WTC11 (cell line): ENCODE measurements around the gene ZMYND12. TPM values are rescaled to one million over a fixed set of nuclear protein-coding genes. Genes with fewer than 3 reads are reported as not detected.

Source experiments
- ATAC-seq: fragments of 200-7000 bp; cut with Tn5 transposase; 2 replicates; pipeline ENCODE4 v1.10.0; 2021; ENCODE audit warnings: mild to moderate bottlenecking, moderate library complexity
- CTCF ChIA-PET: fragments of 300-600 bp; sonication (Branson Sonifier 250); formaldehyde crosslinking; loops from one replicate; lab custom pipeline; 2021; ENCODE audit warnings: antibody characterized with exemption; lab: Charles Lee
- POLR2A ChIA-PET: fragments of 350-600 bp; sonication (Branson Sonifier 250); formaldehyde crosslinking; loops from one replicate; lab custom pipeline; 2021; ENCODE audit warnings: antibody characterized with exemption; lab: Charles Lee
- DNase-seq: peaks from one replicate; pipeline ENCODE4 v3.0.0; 2021; ENCODE audit warnings: low spot score
- H3K27ac Mint-ChIP-seq: 2 replicates; pipeline ENCODE4 v1.8.0; 2021; ENCODE audit warnings: mixed read lengths
- H3K27me3 Mint-ChIP-seq: 2 replicates; pipeline ENCODE4 v1.8.0; 2021; ENCODE audit warnings: low read depth, mild to moderate bottlenecking, moderate library complexity, mixed read lengths
- H3K36me3 Mint-ChIP-seq: 2 replicates; pipeline ENCODE4 v1.8.0; 2021; ENCODE audit warnings: mixed read lengths
- H3K4me1 Mint-ChIP-seq: 2 replicates; pipeline ENCODE4 v1.8.0; 2022; ENCODE audit warnings: mixed read lengths
- H3K4me3 Mint-ChIP-seq: 2 replicates; pipeline ENCODE4 v1.8.0; 2021; ENCODE audit warnings: mild to moderate bottlenecking, moderate library complexity, mixed read lengths
- H3K9me3 Mint-ChIP-seq: 2 replicates; pipeline ENCODE4 v1.8.0; 2021; ENCODE audit warnings: mixed read lengths
- EMX1 ChIP-seq: fragments of 250-450 bp; sonication (Bioruptor Pico); IDR thresholded peaks from 2 replicates; pipeline ENCODE4 v1.8.0; 2021; ENCODE audit warnings: mild to moderate bottlenecking
- ERG ChIP-seq: fragments of 250-450 bp; sonication (Bioruptor Pico); IDR thresholded peaks from 2 replicates; pipeline ENCODE4 v1.8.0; 2021; ENCODE audit warnings: mild to moderate bottlenecking
- IRF2 ChIP-seq: sonication (generic); formaldehyde crosslinking; IDR thresholded peaks from 2 replicates; pipeline ENCODE4 v1.8.0; 2022; ENCODE audit warnings: low read depth, missing genetic modification reagents, borderline replicate concordance
- JUN ChIP-seq: sonication (generic); formaldehyde crosslinking; IDR thresholded peaks from 2 replicates; pipeline ENCODE4 v1.8.0; 2023; ENCODE audit warnings: mild to moderate bottlenecking, missing genetic modification reagents
- KAT7 ChIP-seq: sonication (generic); formaldehyde crosslinking; IDR thresholded peaks from 2 replicates; pipeline ENCODE4 v1.8.1; 2023; ENCODE audit warnings: missing genetic modification reagents, mild to moderate bottlenecking, borderline replicate concordance
- NFE2L1 ChIP-seq: sonication (generic); formaldehyde crosslinking; IDR thresholded peaks from 2 replicates; pipeline ENCODE4 v1.8.1; 2023; ENCODE audit warnings: missing genetic modification reagents
- NFYB ChIP-seq: sonication (generic); formaldehyde crosslinking; conservative IDR thresholded peaks from 2 replicates; pipeline ENCODE4 v1.8.0; 2022; ENCODE audit warnings: low read depth, missing genetic modification reagents
- NR3C1 ChIP-seq: sonication (generic); formaldehyde crosslinking; conservative IDR thresholded peaks from 2 replicates; pipeline ENCODE4 v1.8.1; 2023; ENCODE audit warnings: low read depth, mild to moderate bottlenecking, missing genetic modification reagents
- OVOL2 ChIP-seq: fragments of 250-450 bp; sonication (Bioruptor Pico); IDR thresholded peaks from 2 replicates; pipeline ENCODE4 v1.9.0; 2021; ENCODE audit warnings: mild to moderate bottlenecking, borderline replicate concordance
- SMAD3 ChIP-seq: sonication (generic); formaldehyde crosslinking; IDR thresholded peaks from 2 replicates; pipeline ENCODE4 v1.8.0; 2022; ENCODE audit warnings: missing genetic modification reagents, mild to moderate bottlenecking, borderline replicate concordance
- SMAD4 ChIP-seq: sonication (generic); formaldehyde crosslinking; IDR thresholded peaks from 2 replicates; pipeline ENCODE4 v1.8.0; 2022; ENCODE audit warnings: mild to moderate bottlenecking, missing genetic modification reagents
- STAT6 ChIP-seq: sonication (generic); formaldehyde crosslinking; conservative IDR thresholded peaks from 2 replicates; pipeline ENCODE4 v1.8.1; 2023; ENCODE audit warnings: mild to moderate bottlenecking, low read depth, missing genetic modification reagents, moderate library complexity
- TCF7 ChIP-seq: sonication (generic); formaldehyde crosslinking; IDR thresholded peaks from 2 replicates; pipeline ENCODE4 v1.8.0; 2022; ENCODE audit warnings: mild to moderate bottlenecking, low read depth, missing genetic modification reagents, moderate library complexity
- TEAD1 ChIP-seq: sonication (generic); formaldehyde crosslinking; IDR thresholded peaks from 2 replicates; pipeline ENCODE4 v1.8.0; 2022; ENCODE audit warnings: mild to moderate bottlenecking, missing genetic modification reagents
- TP53 ChIP-seq: sonication (generic); formaldehyde crosslinking; IDR thresholded peaks from 2 replicates; pipeline ENCODE4 v1.8.1; 2023; ENCODE audit warnings: mild to moderate bottlenecking, missing genetic modification reagents
- ZNF219 ChIP-seq: sonication (generic); formaldehyde crosslinking; IDR thresholded peaks from 2 replicates; pipeline ENCODE4 v1.8.0; 2023; ENCODE audit warnings: missing genetic modification reagents, mild to moderate bottlenecking, borderline replicate concordance
- total RNA-seq: library from RNA; stranded (reverse); gene quantifications from 3 replicates; pipeline ENCODE4 v1.2.3, GENCODE V29; 2021
- TF ChIP-seq, protein P1 (sequence below): sonication (generic); formaldehyde crosslinking; IDR thresholded peaks from 2 replicates; pipeline ENCODE4 v1.8.0; 2022; ENCODE audit warnings: mild to moderate bottlenecking, missing genetic modification reagents

ZMYND12 gene
- total RNA-seq, 1 experiment from 2014 or later: 0.63 TPM

DNA sequence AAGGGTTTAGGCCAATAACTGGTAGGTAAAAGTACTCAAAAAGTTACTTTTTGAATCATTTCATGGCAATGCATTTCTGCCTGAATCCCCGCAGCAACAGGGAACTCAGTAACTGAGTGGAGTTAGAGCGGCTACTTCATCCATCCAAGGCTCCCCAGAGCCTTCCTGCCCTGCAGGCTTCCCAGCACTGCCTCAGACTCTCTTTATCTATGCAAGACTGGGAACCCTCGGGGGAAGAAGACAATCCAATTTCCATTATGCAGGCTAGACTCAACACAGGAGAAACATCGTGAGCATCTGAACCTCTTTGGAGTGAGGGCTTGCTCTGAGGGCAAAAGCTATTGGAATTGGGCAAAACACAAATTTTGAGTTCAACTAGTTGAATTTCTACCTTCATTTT, 23.1 kb downstream of the ZMYND12 start:
- no peaks in the 10 kb centered on the region for H3K27me3 Mint-ChIP-seq
- H3K4me1 Mint-ChIP-seq: peaks cover 11% of the 10 kb centered on the region
- no peak overlapping the region for H3K4me3 Mint-ChIP-seq
- ATAC-seq: peak; percentile 36; the same call in 1 of the 2 replicates
- no peak for TF ChIP-seq NR3C1 (CRISPR knock-in tag)
- TF ChIP-seq KAT7 (CRISPR knock-in tag): no peak
- TF ChIP-seq, all 79 proteins: peak for 0
- no peak overlapping the region for H3K27ac Mint-ChIP-seq
- no peaks in the 10 kb centered on the region for H3K36me3 Mint-ChIP-seq
- H3K9me3 Mint-ChIP-seq: peaks cover 4% of the 10 kb centered on the region; the same call in 1 of the 2 replicates
- ChIA-PET POLR2A (no interaction called here), CTCF (interaction anchor here (0.8 to 1.7 kb wide), 3 partner anchors 14 to 259 kb away, joined by 3 read pairs; no protein-coding TSS in a partner anchor)
- no peak for DNase-seq

DNA sequence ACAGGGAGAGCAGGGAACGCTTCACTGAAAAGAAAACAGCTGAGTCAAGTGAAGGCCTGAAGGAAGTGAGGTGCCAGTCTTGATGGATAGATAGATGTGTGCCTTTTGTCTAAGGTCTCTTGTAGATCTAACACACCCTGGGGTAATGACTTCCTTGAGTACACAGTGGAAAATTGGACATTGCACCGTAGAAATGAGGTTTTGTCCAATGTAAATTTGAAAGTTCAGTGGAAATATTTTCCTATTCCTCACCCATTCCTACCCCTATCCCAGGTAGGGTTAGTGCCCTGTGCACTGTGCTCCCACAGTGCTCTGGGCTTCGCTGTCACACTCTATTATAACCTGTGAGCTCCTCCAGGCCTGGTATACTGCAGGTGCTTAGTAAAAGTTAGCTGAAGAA, 24.3 kb downstream of the ZMYND12 start:
- Mint-ChIP-seq H3K36me3 (no peaks in the 10 kb centered on the region), H3K27me3 (no peaks in the 10 kb centered on the region), H3K4me3 (no peak overlapping the region), H3K27ac (no peak overlapping the region), H3K4me1 (peaks cover 21% of the 10 kb centered on the region), H3K9me3 (peaks cover 4% of the 10 kb centered on the region; the same call in 1 of the 2 replicates)
- no peak for DNase-seq
- ChIA-PET POLR2A (no interaction called here), CTCF (no interaction called here)
- no peak for ATAC-seq
- TF ChIP-seq SMAD4 (CRISPR knock-in tag): no peak
- TF ChIP-seq NFYB (CRISPR knock-in tag): no peak
- TF ChIP-seq IRF2: no peak
- TF ChIP-seq EMX1 (CRISPR knock-in tag): no peak
- no peak for TF ChIP-seq OVOL2 (CRISPR knock-in tag)
- no peak for TF ChIP-seq TCF7 (CRISPR knock-in tag)
- no peak for TF ChIP-seq ZNF219 (CRISPR knock-in tag)

DNA sequence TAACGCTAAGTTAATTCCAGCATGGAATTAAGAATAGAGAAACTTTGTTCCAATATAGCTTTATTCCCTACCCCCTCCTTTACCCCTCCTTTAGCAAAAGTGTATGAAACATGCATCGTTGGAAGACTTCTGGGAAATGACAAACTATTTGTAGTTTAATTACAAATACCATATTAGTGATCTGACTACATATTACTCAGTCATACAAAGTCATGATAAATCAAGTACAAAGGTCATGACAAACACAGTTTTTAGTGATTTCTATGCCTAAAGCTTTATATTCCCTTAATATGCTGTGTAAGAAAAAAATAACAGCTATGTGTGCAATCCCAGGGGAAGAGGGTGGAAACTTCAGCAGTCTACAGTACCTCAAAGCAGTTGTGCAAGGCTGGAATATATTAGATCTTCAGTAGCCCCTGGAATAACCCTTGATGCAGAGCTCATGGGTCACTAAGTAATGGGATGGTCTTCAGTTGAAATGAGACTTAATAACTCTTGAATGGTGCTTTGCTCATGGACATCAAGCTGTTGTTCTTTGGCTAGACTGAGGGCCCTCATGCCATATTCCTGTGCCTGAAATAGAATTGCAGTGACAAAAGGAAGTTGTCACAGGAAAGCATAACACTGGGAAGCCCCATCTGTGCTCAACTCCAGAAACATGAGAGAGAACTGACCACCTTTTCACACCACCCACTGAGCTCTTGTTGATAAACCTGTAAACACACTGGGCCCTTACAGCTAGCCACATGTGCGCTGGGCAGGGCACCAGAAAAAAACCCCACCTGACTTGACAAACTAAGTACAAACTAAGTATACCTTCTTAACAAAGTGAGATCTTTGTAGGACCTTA, 25.3 kb downstream of the ZMYND12 start:
- ChIA-PET CTCF (interaction anchor here (0.9 kb wide), 1 partner anchor 257 kb away, joined by 3 read pairs; no protein-coding TSS in a partner anchor), POLR2A (interaction anchor here (0.6 kb wide), 1 partner anchor 40 kb away, joined by 5 read pairs; no protein-coding TSS in a partner anchor)
- TF ChIP-seq EMX1 (CRISPR knock-in tag) (no peak), TP53 (CRISPR knock-in tag) (no peak), NFE2L1 (CRISPR knock-in tag) (no peak), TEAD1 (CRISPR knock-in tag) (no peak), NR3C1 (CRISPR knock-in tag) (no peak), STAT6 (CRISPR knock-in tag) (no peak), SMAD3 (no peak), JUN (CRISPR knock-in tag) (no peak), ERG (CRISPR knock-in tag) (no peak), OVOL2 (CRISPR knock-in tag) (no peak)
- TF ChIP-seq, protein P1, sequence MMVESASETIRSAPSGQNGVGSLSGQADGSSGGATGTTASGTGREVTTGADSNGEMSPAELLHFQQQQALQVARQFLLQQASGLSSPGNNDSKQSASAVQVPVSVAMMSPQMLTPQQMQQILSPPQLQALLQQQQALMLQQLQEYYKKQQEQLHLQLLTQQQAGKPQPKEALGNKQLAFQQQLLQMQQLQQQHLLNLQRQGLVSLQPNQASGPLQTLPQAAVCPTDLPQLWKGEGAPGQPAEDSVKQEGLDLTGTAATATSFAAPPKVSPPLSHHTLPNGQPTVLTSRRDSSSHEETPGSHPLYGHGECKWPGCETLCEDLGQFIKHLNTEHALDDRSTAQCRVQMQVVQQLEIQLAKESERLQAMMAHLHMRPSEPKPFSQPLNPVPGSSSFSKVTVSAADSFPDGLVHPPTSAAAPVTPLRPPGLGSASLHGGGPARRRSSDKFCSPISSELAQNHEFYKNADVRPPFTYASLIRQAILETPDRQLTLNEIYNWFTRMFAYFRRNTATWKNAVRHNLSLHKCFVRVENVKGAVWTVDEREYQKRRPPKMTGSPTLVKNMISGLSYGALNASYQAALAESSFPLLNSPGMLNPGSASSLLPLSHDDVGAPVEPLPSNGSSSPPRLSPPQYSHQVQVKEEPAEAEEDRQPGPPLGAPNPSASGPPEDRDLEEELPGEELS: no peak
- no peak for ATAC-seq
- Mint-ChIP-seq H3K4me1 (peaks cover 21% of the 10 kb centered on the region), H3K36me3 (no peaks in the 10 kb centered on the region), H3K4me3 (no peak overlapping the region), H3K27me3 (no peaks in the 10 kb centered on the region), H3K27ac (no peak overlapping the region), H3K9me3 (peaks cover 6% of the 10 kb centered on the region; the same call in 1 of the 2 replicates)
- DNase-seq: no peak
